ENCODE measurements around the gene PAN3. TPM values are rescaled to one million over a fixed set of nuclear protein-coding genes. Genes with fewer than 3 reads are reported as not detected.

Gene PAN3
- total and polyA plus RNA-seq, 10 donors = 18.4 to 85.8 (median 70.1) TPM

DNA sequence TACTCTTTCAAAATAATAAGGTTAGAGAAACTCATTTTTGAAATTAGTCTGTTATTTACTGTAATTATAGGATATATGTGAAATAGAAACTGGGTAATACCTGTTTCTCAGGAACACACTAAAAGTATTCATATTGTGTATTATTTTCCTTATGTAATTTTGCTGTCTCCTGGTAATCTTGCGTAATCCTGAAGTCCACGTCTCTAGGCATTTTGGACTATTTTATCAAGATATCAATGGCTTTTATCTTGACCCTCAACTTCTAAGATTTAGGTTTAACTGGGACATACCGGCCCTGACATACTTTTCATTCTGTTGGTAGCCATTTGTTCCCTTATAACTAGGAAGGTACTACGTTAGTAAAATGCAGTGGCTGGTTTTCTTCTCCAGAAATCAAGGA, 80.3 kb downstream of the PAN3 start:
- intact Hi-C loops (cut with DNase I; ENCODE audit: low total_unique reads) = no loop called here
- no peak overlapping the region for H3K27ac ChIP-seq
- H3K36me3 ChIP-seq = peaks cover 0 to 45% (median 15%) of the 10 kb centered on the region in 6 donors
- no peaks in the 10 kb centered on the region for H3K9me3 ChIP-seq
- 87 to 95% (median 92%) methylated on average over 4 of the region's 4 CpGs for WGBS, 5 donors
- no peaks in the 10 kb centered on the region for H3K4me1 ChIP-seq
- TF ChIP-seq POLR2A (IDR thresholded peaks at IDR 0.05) (no peak), POLR2AphosphoS5 (IDR thresholded peaks at IDR 0.05) (no peak)
- TF ChIP-seq, protein P1, sequence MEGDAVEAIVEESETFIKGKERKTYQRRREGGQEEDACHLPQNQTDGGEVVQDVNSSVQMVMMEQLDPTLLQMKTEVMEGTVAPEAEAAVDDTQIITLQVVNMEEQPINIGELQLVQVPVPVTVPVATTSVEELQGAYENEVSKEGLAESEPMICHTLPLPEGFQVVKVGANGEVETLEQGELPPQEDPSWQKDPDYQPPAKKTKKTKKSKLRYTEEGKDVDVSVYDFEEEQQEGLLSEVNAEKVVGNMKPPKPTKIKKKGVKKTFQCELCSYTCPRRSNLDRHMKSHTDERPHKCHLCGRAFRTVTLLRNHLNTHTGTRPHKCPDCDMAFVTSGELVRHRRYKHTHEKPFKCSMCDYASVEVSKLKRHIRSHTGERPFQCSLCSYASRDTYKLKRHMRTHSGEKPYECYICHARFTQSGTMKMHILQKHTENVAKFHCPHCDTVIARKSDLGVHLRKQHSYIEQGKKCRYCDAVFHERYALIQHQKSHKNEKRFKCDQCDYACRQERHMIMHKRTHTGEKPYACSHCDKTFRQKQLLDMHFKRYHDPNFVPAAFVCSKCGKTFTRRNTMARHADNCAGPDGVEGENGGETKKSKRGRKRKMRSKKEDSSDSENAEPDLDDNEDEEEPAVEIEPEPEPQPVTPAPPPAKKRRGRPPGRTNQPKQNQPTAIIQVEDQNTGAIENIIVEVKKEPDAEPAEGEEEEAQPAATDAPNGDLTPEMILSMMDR (IDR thresholded peaks at IDR 0.05 in 8 of 11, conservative IDR thresholded peaks at IDR 0.05 in 3 of 11) = no peak
- no peaks in the 10 kb centered on the region for H3K27me3 ChIP-seq (replicated peaks in 1 of 7)
- no peak for DNase-seq
- no peak overlapping the region for H3K4me3 ChIP-seq

DNA sequence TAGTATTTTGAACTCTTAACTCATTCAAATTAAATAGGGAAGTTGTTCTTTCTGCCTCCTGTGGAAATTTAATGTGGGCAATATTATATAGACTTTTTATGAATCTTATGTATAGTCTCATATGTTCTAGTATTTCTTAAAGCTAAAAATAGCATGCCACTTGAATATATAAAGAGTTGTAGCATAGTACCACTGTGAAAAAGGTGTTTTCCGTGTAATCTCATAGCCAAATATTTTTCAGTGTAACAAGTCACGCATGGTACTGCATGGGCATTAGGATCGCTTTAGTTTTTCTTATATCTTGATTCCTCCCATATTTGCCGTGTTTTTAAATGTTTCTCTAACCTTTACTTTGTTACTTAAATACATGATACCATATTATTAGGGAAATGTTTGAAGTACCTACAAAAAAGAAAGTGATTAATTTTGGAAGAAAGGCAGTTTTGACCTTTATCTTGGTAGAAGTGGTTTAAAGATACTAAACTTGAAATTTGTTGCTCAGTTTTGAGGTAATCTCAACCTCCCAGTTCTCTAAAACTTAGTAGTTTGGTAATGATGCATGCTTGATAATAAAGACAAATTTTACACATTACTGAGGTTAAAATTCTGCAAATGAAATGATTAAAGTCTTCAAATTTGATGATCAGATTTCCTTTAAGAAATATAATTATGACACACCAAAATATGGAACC, 81.2 kb downstream of the PAN3 start:
- peaks cover 0 to 47% (median 15%) of the 10 kb centered on the region in 6 donors for H3K36me3 ChIP-seq
- no peaks in the 10 kb centered on the region for H3K9me3 ChIP-seq
- H3K27ac ChIP-seq = no peak overlapping the region
- DNase-seq = no peak
- H3K4me3 ChIP-seq = no peak overlapping the region
- TF ChIP-seq POLR2AphosphoS5 (IDR thresholded peaks at IDR 0.05) = no peak
- TF ChIP-seq POLR2A (IDR thresholded peaks at IDR 0.05) = no peak
- TF ChIP-seq, protein P1 (IDR thresholded peaks at IDR 0.05 in 8 of 11, conservative IDR thresholded peaks at IDR 0.05 in 3 of 11) = no peak
- no peaks in the 10 kb centered on the region for H3K27me3 ChIP-seq (replicated peaks in 1 of 7)
- peaks cover 0 to 5% (median 0%) of the 10 kb centered on the region in 6 donors for H3K4me1 ChIP-seq
- whole genome bisulfite sequencing, 5 donors = 86 to 97% (median 95%) methylated on average over 4 of the region's 4 CpGs
- intact Hi-C loops (cut with DNase I; ENCODE audit: low total_unique reads) = no loop called here

DNA sequence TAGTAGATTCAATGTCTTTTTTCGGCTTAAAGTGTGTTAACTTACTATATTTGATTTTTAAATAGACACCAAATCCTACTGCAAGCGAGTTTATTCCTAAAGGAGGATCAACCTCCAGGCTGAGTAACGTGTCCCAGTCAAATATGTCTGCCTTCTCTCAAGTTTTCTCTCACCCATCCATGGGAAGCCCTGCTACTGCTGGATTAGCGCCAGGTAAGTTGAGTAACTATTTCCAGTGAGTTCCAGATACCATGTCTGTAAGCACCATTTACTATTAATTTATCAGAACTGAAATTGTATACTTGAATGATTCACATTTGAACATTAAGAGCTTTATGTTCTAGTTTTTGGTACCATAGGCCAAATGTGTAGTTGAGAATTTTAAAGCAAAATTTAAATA, 81.8 kb downstream of the PAN3 start:
- Histone ChIP-seq H3K27me3 (replicated peaks in 1 of 7) (no peaks in the 10 kb centered on the region), H3K4me1 (peaks cover 0 to 11% (median 0%) of the 10 kb centered on the region in 6 donors), H3K4me3 (no peak overlapping the region), H3K27ac (no peak overlapping the region), H3K9me3 (no peaks in the 10 kb centered on the region), H3K36me3 (peaks cover 0 to 47% (median 15%) of the 10 kb centered on the region in 6 donors)
- 96 to 99% (median 98%) methylated on average over 4 of the region's 4 CpGs for WGBS, 5 donors
- TF ChIP-seq POLR2A (IDR thresholded peaks at IDR 0.05) (no peak), POLR2AphosphoS5 (IDR thresholded peaks at IDR 0.05) (no peak)
- TF ChIP-seq, protein P1 (IDR thresholded peaks at IDR 0.05 in 8 of 11, conservative IDR thresholded peaks at IDR 0.05 in 3 of 11) = no peak
- no peak for DNase-seq
- intact Hi-C loops (cut with DNase I; ENCODE audit: low total_unique reads) = no loop called here

DNA sequence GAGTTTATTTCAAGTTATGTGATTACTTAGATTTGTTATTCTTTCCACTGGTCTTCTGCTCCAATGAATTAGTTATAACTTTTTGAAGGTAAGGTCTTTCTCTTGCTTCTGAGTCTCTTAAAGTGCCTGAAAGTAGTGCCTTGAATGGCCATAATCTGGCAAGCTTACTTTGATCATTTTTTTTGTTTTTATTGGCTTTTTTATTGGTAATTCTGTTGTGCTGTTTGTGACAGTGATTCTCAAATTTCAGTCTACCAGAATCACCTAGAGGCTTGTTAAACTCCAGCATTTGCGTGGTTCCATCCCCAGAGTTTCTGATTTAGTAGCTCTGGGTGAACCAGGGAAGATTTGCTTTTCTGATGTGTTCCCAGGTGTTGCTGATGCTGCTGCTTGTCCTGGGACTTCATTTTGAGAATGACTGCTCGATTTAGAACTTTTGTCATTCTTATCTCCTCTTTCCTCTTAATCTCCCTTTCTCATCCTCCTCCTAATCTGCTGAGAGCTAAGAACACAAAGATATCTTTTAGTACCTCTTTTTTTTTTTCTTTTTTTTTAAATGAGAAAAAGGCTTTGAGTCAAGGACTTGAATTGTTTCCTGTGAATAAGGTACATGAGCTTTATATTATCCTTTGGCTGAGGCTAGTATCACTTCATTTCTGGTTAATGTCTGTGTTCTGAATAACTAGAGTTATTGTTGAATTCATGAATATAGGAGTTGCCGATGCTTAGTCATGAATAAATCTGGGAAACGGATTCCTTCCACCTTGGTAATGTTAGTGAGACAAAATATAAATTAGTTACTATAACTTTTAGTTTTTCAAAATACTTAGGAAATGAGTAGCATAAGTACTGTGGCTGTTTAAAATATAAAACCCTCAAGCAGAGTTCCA, 91.4 kb downstream of the PAN3 start:
- no peaks in the 10 kb centered on the region for H3K27me3 ChIP-seq (replicated peaks in 1 of 7)
- intact Hi-C loops (cut with DNase I; ENCODE audit: low total_unique reads) = no loop called here
- H3K27ac ChIP-seq = no peak overlapping the region
- no peak for DNase-seq
- H3K36me3 ChIP-seq = peaks cover 0 to 45% (median 4%) of the 10 kb centered on the region in 6 donors
- peaks cover 0 to 4% (median 0%) of the 10 kb centered on the region in 6 donors for H3K4me1 ChIP-seq
- TF ChIP-seq, protein P1 (IDR thresholded peaks at IDR 0.05 in 8 of 11, conservative IDR thresholded peaks at IDR 0.05 in 3 of 11) = no peak
- no peak for TF ChIP-seq POLR2A (IDR thresholded peaks at IDR 0.05)
- no peak for TF ChIP-seq POLR2AphosphoS5 (IDR thresholded peaks at IDR 0.05)
- 74 to 93% (median 90%) methylated on average over 4 of the region's 4 CpGs for WGBS, 5 donors
- H3K4me3 ChIP-seq = no peak overlapping the region
- no peaks in the 10 kb centered on the region for H3K9me3 ChIP-seq
